WTC11 (cell line): ENCODE results near the gene CORIN. TPM values are rescaled to one million over a fixed set of nuclear protein-coding genes. Genes with fewer than 3 reads are reported as not detected.

ENCODE experiments used
- ATAC-seq: fragments of 200-7000 bp; cut with Tn5 transposase; 2 replicates; pipeline ENCODE4 v1.10.0; 2021; ENCODE audit warnings: mild to moderate bottlenecking, moderate library complexity
- CTCF ChIA-PET: fragments of 300-600 bp; sonication (Branson Sonifier 250); formaldehyde crosslinking; loops from one replicate; lab custom pipeline; 2021; ENCODE audit warnings: antibody characterized with exemption; lab: Charles Lee
- POLR2A ChIA-PET: fragments of 350-600 bp; sonication (Branson Sonifier 250); formaldehyde crosslinking; loops from one replicate; lab custom pipeline; 2021; ENCODE audit warnings: antibody characterized with exemption; lab: Charles Lee
- DNase-seq: peaks from one replicate; pipeline ENCODE4 v3.0.0; 2021; ENCODE audit warnings: low spot score
- H3K27ac Mint-ChIP-seq: 2 replicates; pipeline ENCODE4 v1.8.0; 2021; ENCODE audit warnings: mixed read lengths
- H3K27me3 Mint-ChIP-seq: 2 replicates; pipeline ENCODE4 v1.8.0; 2021; ENCODE audit warnings: low read depth, mild to moderate bottlenecking, moderate library complexity, mixed read lengths
- H3K36me3 Mint-ChIP-seq: 2 replicates; pipeline ENCODE4 v1.8.0; 2021; ENCODE audit warnings: mixed read lengths
- H3K4me1 Mint-ChIP-seq: 2 replicates; pipeline ENCODE4 v1.8.0; 2022; ENCODE audit warnings: mixed read lengths
- H3K4me3 Mint-ChIP-seq: 2 replicates; pipeline ENCODE4 v1.8.0; 2021; ENCODE audit warnings: mild to moderate bottlenecking, moderate library complexity, mixed read lengths
- H3K9me3 Mint-ChIP-seq: 2 replicates; pipeline ENCODE4 v1.8.0; 2021; ENCODE audit warnings: mixed read lengths
- AFF4 ChIP-seq: sonication (generic); formaldehyde crosslinking; IDR thresholded peaks from 2 replicates; pipeline ENCODE4 v1.8.1; 2023; ENCODE audit warnings: mild to moderate bottlenecking, missing genetic modification reagents, borderline replicate concordance
- AR ChIP-seq: fragments of 250-450 bp; sonication (Bioruptor Pico); IDR thresholded peaks from 2 replicates; pipeline ENCODE4 v1.9.0; 2021; ENCODE audit warnings: mild to moderate bottlenecking
- ATF2 ChIP-seq: sonication (generic); formaldehyde crosslinking; IDR thresholded peaks from 2 replicates; pipeline ENCODE4 v1.8.1; 2022; ENCODE audit warnings: low read depth, missing genetic modification reagents, borderline replicate concordance
- CREB1 ChIP-seq: sonication (generic); formaldehyde crosslinking; IDR thresholded peaks from 2 replicates; pipeline ENCODE4 v1.8.0; 2023; ENCODE audit warnings: mild to moderate bottlenecking, missing genetic modification reagents
- E2F4 ChIP-seq: sonication (generic); formaldehyde crosslinking; IDR thresholded peaks from 2 replicates; pipeline ENCODE4 v1.8.1; 2022; ENCODE audit warnings: low read depth, mild to moderate bottlenecking, moderate library complexity, missing genetic modification reagents, borderline replicate concordance
- ERG ChIP-seq: fragments of 250-450 bp; sonication (Bioruptor Pico); IDR thresholded peaks from 2 replicates; pipeline ENCODE4 v1.8.0; 2021; ENCODE audit warnings: mild to moderate bottlenecking
- FOXJ3 ChIP-seq: sonication (generic); formaldehyde crosslinking; IDR thresholded peaks from 2 replicates; pipeline ENCODE4 v1.9.0; 2021; ENCODE audit warnings: missing genetic modification reagents, mild to moderate bottlenecking, borderline replicate concordance
- FOXK1 ChIP-seq: sonication (generic); formaldehyde crosslinking; IDR thresholded peaks from 2 replicates; pipeline ENCODE4 v1.8.0; 2022; ENCODE audit warnings: mild to moderate bottlenecking, moderate library complexity, missing genetic modification reagents
- FOXP1 ChIP-seq: sonication (generic); formaldehyde crosslinking; IDR thresholded peaks from 2 replicates; pipeline ENCODE4 v1.8.0; 2022; ENCODE audit warnings: missing genetic modification reagents, mild to moderate bottlenecking, moderate library complexity, borderline replicate concordance
- FOXP4 ChIP-seq: sonication (generic); formaldehyde crosslinking; IDR thresholded peaks from 2 replicates; pipeline ENCODE4 v1.8.0; 2022; ENCODE audit warnings: mild to moderate bottlenecking, missing genetic modification reagents
- IRF2 ChIP-seq: sonication (generic); formaldehyde crosslinking; IDR thresholded peaks from 2 replicates; pipeline ENCODE4 v1.8.0; 2022; ENCODE audit warnings: low read depth, missing genetic modification reagents, borderline replicate concordance
- KAT7 ChIP-seq: sonication (generic); formaldehyde crosslinking; IDR thresholded peaks from 2 replicates; pipeline ENCODE4 v1.8.1; 2023; ENCODE audit warnings: missing genetic modification reagents, mild to moderate bottlenecking, borderline replicate concordance
- MLX ChIP-seq: sonication (generic); formaldehyde crosslinking; IDR thresholded peaks from 2 replicates; pipeline ENCODE4 v1.8.1; 2023; ENCODE audit warnings: mild to moderate bottlenecking, missing genetic modification reagents, moderate library complexity
- MXD4 ChIP-seq: fragments of 250-450 bp; sonication (Bioruptor Pico); IDR thresholded peaks from 2 replicates; pipeline ENCODE4 v1.8.0; 2021; ENCODE audit warnings: mild to moderate bottlenecking, moderate library complexity, borderline replicate concordance
- NR3C1 ChIP-seq: sonication (generic); formaldehyde crosslinking; conservative IDR thresholded peaks from 2 replicates; pipeline ENCODE4 v1.8.1; 2023; ENCODE audit warnings: low read depth, mild to moderate bottlenecking, missing genetic modification reagents
- PRRX2 ChIP-seq: fragments of 250-450 bp; sonication (Bioruptor Pico); IDR thresholded peaks from 2 replicates; pipeline ENCODE4 v1.8.0; 2021; ENCODE audit warnings: mild to moderate bottlenecking
- SP1 ChIP-seq: sonication (generic); formaldehyde crosslinking; conservative IDR thresholded peaks from 2 replicates; pipeline ENCODE4 v1.8.1; 2022; ENCODE audit warnings: missing genetic modification reagents
- TP53 ChIP-seq: sonication (generic); formaldehyde crosslinking; IDR thresholded peaks from 2 replicates; pipeline ENCODE4 v1.8.1; 2023; ENCODE audit warnings: mild to moderate bottlenecking, missing genetic modification reagents
- ZNF138 ChIP-seq: sonication (generic); formaldehyde crosslinking; conservative IDR thresholded peaks from 2 replicates; pipeline ENCODE4 v1.8.1; 2022; ENCODE audit warnings: mild to moderate bottlenecking, moderate library complexity, missing genetic modification reagents
- ZNF263 ChIP-seq: sonication (generic); formaldehyde crosslinking; IDR thresholded peaks from 2 replicates; pipeline ENCODE4 v1.8.1; 2022; ENCODE audit warnings: low read depth, mild to moderate bottlenecking, moderate library complexity, missing genetic modification reagents
- ZNF671 ChIP-seq: fragments of 250-450 bp; sonication (Bioruptor Pico); IDR thresholded peaks from 2 replicates; pipeline ENCODE4 v1.8.0; 2021; ENCODE audit warnings: mild to moderate bottlenecking
- total RNA-seq: library from RNA; stranded (reverse); gene quantifications from 3 replicates; pipeline ENCODE4 v1.2.3, GENCODE V29; 2021

Gene CORIN
- total RNA-seq, 1 experiment from 2014 or later = 0.33 TPM

GRCh38 chr4:47733302-47734175, 104.3 kb downstream of the CORIN start:
- no peak overlapping the region for H3K27ac Mint-ChIP-seq
- H3K4me1 Mint-ChIP-seq = peaks cover 5% of the 10 kb centered on the region; the same call in 1 of the 2 replicates
- CTCF ChIA-PET = no interaction called here
- H3K9me3 Mint-ChIP-seq = peaks cover 7% of the 10 kb centered on the region
- TF ChIP-seq NR3C1 (no peak), IRF2 (CRISPR knock-in tag) (no peak), ZNF263 (CRISPR knock-in tag) (no peak), FOXJ3 (no peak), SP1 (CRISPR knock-in tag) (no peak), MXD4 (CRISPR knock-in tag) (no peak), FOXK1 (CRISPR knock-in tag) (no peak), ZNF138 (CRISPR knock-in tag) (no peak)
- H3K36me3 Mint-ChIP-seq = no peaks in the 10 kb centered on the region
- H3K4me3 Mint-ChIP-seq = no peak overlapping the region
- no peaks in the 10 kb centered on the region for H3K27me3 Mint-ChIP-seq
- ATAC-seq = no peak
- POLR2A ChIA-PET = interaction anchor here (0.7 kb wide), 1 partner anchor 11 kb away, joined by 3 read pairs; no protein-coding TSS in a partner anchor
- DNase-seq = no peak

GRCh38 chr4:47731182-47731581, 106.7 kb downstream of the CORIN start:
- ChIA-PET CTCF (interaction anchor here (4.8 kb wide), 1 partner anchor 106 kb away, joined by 34 read pairs; the partner anchor contains the start of gene CORIN), POLR2A (no interaction called here)
- H3K27ac Mint-ChIP-seq = no peak overlapping the region
- H3K9me3 Mint-ChIP-seq = peaks cover 3% of the 10 kb centered on the region
- no peaks in the 10 kb centered on the region for H3K36me3 Mint-ChIP-seq
- no peak for ATAC-seq
- H3K27me3 Mint-ChIP-seq = no peaks in the 10 kb centered on the region
- no peak overlapping the region for H3K4me3 Mint-ChIP-seq
- DNase-seq = no peak
- peaks cover 5% of the 10 kb centered on the region; the same call in 1 of the 2 replicates for H3K4me1 Mint-ChIP-seq
- TF ChIP-seq ERG (CRISPR knock-in tag) (no peak), PRRX2 (CRISPR knock-in tag) (no peak), CREB1 (CRISPR knock-in tag) (no peak), AFF4 (CRISPR knock-in tag) (no peak), KAT7 (no peak), AR (CRISPR knock-in tag) (no peak), E2F4 (CRISPR knock-in tag) (no peak), TP53 (no peak), FOXP1 (no peak), MLX (CRISPR knock-in tag) (no peak), FOXP4 (no peak), ZNF671 (CRISPR knock-in tag) (no peak), ATF2 (no peak)
